IMR-90 (cell line): ENCODE data around the gene STARD10. TPM values are rescaled to one million over a fixed set of nuclear protein-coding genes. Genes with fewer than 3 reads are reported as not detected.

Source experiments
- ATAC-seq: fragments of 200-7000 bp; cut with Tn5 transposase; 2 replicates; pipeline ENCODE4 v1.9.1; 2020; ENCODE audit warnings: low read depth, mild to moderate bottlenecking, moderate library complexity
- BruUV-seq: library from RNA; stranded (reverse); fragments of 400-500 nt; replicated peaks from 2 replicates; lab custom pipeline; 2021; lab: Mats Ljungman, UMichigan
- CTCF ChIA-PET: fragments of 300-600 bp; formaldehyde crosslinking; extraction: SDS; loops from one replicate; lab custom pipeline; 2021; ENCODE audit warnings: antibody characterized with exemption; lab: Yijun Ruan, JAX
- POLR2A ChIA-PET: fragments of 300-600 bp; sonication (Branson Sonifier 250); formaldehyde crosslinking; loops from one replicate; lab custom pipeline; 2022; ENCODE audit warnings: antibody characterized with exemption; ENCODE audit not compliant: unreplicated experiment; lab: Charles Lee
- DNase-seq: peaks from one replicate; pipeline ENCODE4 v3.0.0; 2013
- H2AFZ ChIP-seq: replicated peaks from 2 replicates; pipeline ENCODE3; 2013; ENCODE audit warnings: low read length, mild to moderate bottlenecking; ENCODE audit not compliant: poor library complexity
- H2AK5ac ChIP-seq: 2 replicates; pipeline ENCODE4 v1.6.1; 2013; ENCODE audit warnings: low read depth, low read length, inconsistent platforms
- H2AK9ac ChIP-seq: replicated peaks from 2 replicates; pipeline ENCODE3; 2013; ENCODE audit warnings: mild to moderate bottlenecking, low read depth, low read length, moderate library complexity; ENCODE audit not compliant: poor library complexity
- H2BK120ac ChIP-seq: 2 replicates; pipeline ENCODE4 v1.6.1; 2013; ENCODE audit warnings: low read depth, low read length, inconsistent platforms
- H2BK15ac ChIP-seq: 3 replicates; pipeline ENCODE4 v1.6.1; 2013; ENCODE audit warnings: low read depth, low read length, inconsistent platforms
- H2BK20ac ChIP-seq: 2 replicates; pipeline ENCODE4 v1.6.1; 2013; ENCODE audit warnings: low read depth, mild to moderate bottlenecking, inconsistent platforms, low read length, moderate library complexity
- H2BK5ac ChIP-seq: 2 replicates; pipeline ENCODE4 v1.6.1; 2013; ENCODE audit warnings: mild to moderate bottlenecking, low read depth, low read length, inconsistent platforms; ENCODE audit not compliant: poor library complexity, severe bottlenecking
- H3K14ac ChIP-seq: replicated peaks from 2 replicates; pipeline ENCODE4 v1.6.1; 2013; ENCODE audit warnings: low read depth, low read length, inconsistent platforms
- H3K18ac ChIP-seq: 2 replicates; pipeline ENCODE4 v1.6.1; 2013; ENCODE audit warnings: low read depth, low read length, control low read depth
- H3K23ac ChIP-seq: 2 replicates; pipeline ENCODE4 v1.6.1; 2013; ENCODE audit warnings: low read depth, low read length, inconsistent platforms
- H3K27ac ChIP-seq: 2 replicates; pipeline ENCODE4 v1.5.1; 2013; ENCODE audit warnings: mild to moderate bottlenecking, control low read depth, low read length; ENCODE audit not compliant: insufficient read depth
- H3K27me3 ChIP-seq: 2 replicates; pipeline ENCODE4 v1.6.1; 2013; ENCODE audit warnings: low read length; ENCODE audit not compliant: control insufficient read depth, insufficient read depth
- H3K36me3 ChIP-seq: 2 replicates; pipeline ENCODE4 v1.6.1; 2013; ENCODE audit warnings: low read length, mixed read lengths; ENCODE audit not compliant: control insufficient read depth, insufficient read depth
- H3K4ac ChIP-seq: 2 replicates; pipeline ENCODE4 v1.6.1; 2013; ENCODE audit warnings: low read depth, low read length, inconsistent platforms
- H3K4me1 ChIP-seq: 2 replicates; pipeline ENCODE4 v1.6.1; 2013; ENCODE audit warnings: low read length, mixed read lengths; ENCODE audit not compliant: control insufficient read depth, insufficient read depth
- H3K4me2 ChIP-seq: 2 replicates; pipeline ENCODE4 v1.6.1; 2013; ENCODE audit warnings: low read depth, mild to moderate bottlenecking, control low read depth, low read length, moderate library complexity
- H3K4me3 ChIP-seq: 2 replicates; pipeline ENCODE4 v1.5.1; 2013; ENCODE audit warnings: low read depth, mild to moderate bottlenecking, control low read depth, low read length, moderate library complexity; ENCODE audit not compliant: insufficient read depth
- H3K56ac ChIP-seq: 2 replicates; pipeline ENCODE4 v1.6.1; 2013; ENCODE audit warnings: low read length, inconsistent platforms; ENCODE audit not compliant: insufficient read depth; ENCODE audit errors: extremely low read depth
- H3K79me1 ChIP-seq, 2 experiments: 2 replicates each; pipeline ENCODE4 v1.6.1; 2013; ENCODE audit warnings: low read length in 2 of 2, inconsistent platforms in 1 of 2, low read depth in 1 of 2
- H3K9ac ChIP-seq: 2 replicates; pipeline ENCODE4 v1.6.1; 2013; ENCODE audit warnings: low read depth, low read length, control low read depth
- H3K9me1 ChIP-seq: 2 replicates; pipeline ENCODE4 v1.6.1; 2013; ENCODE audit warnings: low read length, inconsistent platforms; ENCODE audit not compliant: insufficient read depth
- H3K9me3 ChIP-seq: 2 replicates; pipeline ENCODE4 v1.6.1; 2013; ENCODE audit warnings: low read length; ENCODE audit not compliant: control insufficient read depth, insufficient read depth
- H4K20me1 ChIP-seq: 2 replicates; pipeline ENCODE4 v1.6.1; 2013; ENCODE audit warnings: low read length, inconsistent platforms; ENCODE audit not compliant: insufficient read depth
- H4K5ac ChIP-seq: 2 replicates; pipeline ENCODE4 v1.6.1; 2013; ENCODE audit warnings: mild to moderate bottlenecking, low read depth, low read length, control low read depth
- H4K8ac ChIP-seq, 2 experiments: 2 replicates each; pipeline ENCODE4 v1.6.1; 2013; ENCODE audit warnings: low read depth in 2 of 2, low read length in 2 of 2, control low read depth in 1 of 2, inconsistent platforms in 1 of 2
- H4K91ac ChIP-seq: 2 replicates; pipeline ENCODE4 v1.6.1; 2013; ENCODE audit warnings: low read depth, low read length, inconsistent platforms; ENCODE audit not compliant: insufficient read depth
- RAD21 ChIP-seq: IDR thresholded peaks from 2 replicates; pipeline ENCODE4 v1.6.1; 2012; ENCODE audit warnings: low read length, improper control_type of control experiment
- WGBS, 2 experiments: methylation state at CpG; one replicate each; pipeline versions ENCODE4 v1.1.5 to v1.1.7; 2013; ENCODE audit warnings: missing lambda C conversion rate in 2 of 2; ENCODE audit not compliant: insufficient read length in 1 of 2; ENCODE audit errors: extremely low coverage in 2 of 2; 5-methylcytosine and 5-hydroxymethylcytosine counted together
- dilution Hi-C: fragments of 300-500 bp; cut with HindIII; formaldehyde crosslinking; loops from one replicate; pipeline ENCODE4 v1.14.3; 2018; ENCODE audit warnings: low sequenced_read_pairs; ENCODE audit not compliant: unreplicated experiment
- in situ Hi-C: fragments of 300-500 bp; cut with MboI; formaldehyde crosslinking; loops from 3 replicates; pipeline ENCODE4 v1.14.3; 2019; ENCODE audit warnings: low sequenced_read_pairs, inconsistent platforms, mixed read lengths
- intact Hi-C: fragments of 100-400 bp; cut with micrococcal nuclease; formaldehyde crosslinking; loops from 2 replicates; pipeline ENCODE4 v1.10.0; 2022
- polyA plus RNA-seq, 3 experiments: library from polyadenylated mRNA; depleted of rRNA; stranded (reverse); fragments of >200 nt; gene quantifications; 2 replicates each; pipeline ENCODE4 v1.2.3, GENCODE V29; 2012; ENCODE audit warnings: low replicate concordance in 1 of 3
- total RNA-seq: library from RNA; depleted of rRNA; stranded (reverse); fragments of >200 nt; gene quantifications from 2 replicates; pipeline ENCODE4 v1.2.3, GENCODE V29; 2012

STARD10 gene
- total and polyA plus RNA-seq, 2 of the 4 experiments (the other 2 are of a cell fraction): 23.8 to 37.4 TPM

GRCh38 chr11:72805216-72805615 lies 11.4 kb upstream of the STARD10 start:
- Histone ChIP-seq H3K23ac (no peak overlapping the region), H2AFZ (no peak overlapping the region), H4K5ac (no peak overlapping the region), H3K4me3 (no peak overlapping the region), H3K9ac (no peak overlapping the region), H2AK5ac (no peak overlapping the region), H2BK120ac (no peak overlapping the region), H3K4me1 (peaks cover 6% of the 10 kb centered on the region; the same call in 1 of the 2 replicates), H4K8ac (no peak overlapping the region), H2BK5ac (no peak overlapping the region), H3K27ac (no peak overlapping the region), H3K4me2 (no peak overlapping the region), H3K14ac (no peak overlapping the region), H3K27me3 (no peaks in the 10 kb centered on the region), H4K91ac (no peak overlapping the region), H3K9me3 (no peaks in the 10 kb centered on the region), H2BK20ac (no peak overlapping the region), H3K36me3 (peaks cover 3% of the 10 kb centered on the region; the same call in 1 of the 2 replicates), H2BK15ac (no peak overlapping the region), H3K79me1 (peaks cover 0 to 6% of the 10 kb centered on the region in 2 experiments; a peak in 1 of 4 replicates), H2AK9ac (no peak overlapping the region), H3K4ac (no peak overlapping the region), H3K9me1 (0 out of 2 replicates have a peak, but pooled peaks cover 6% of the 10 kb centered on the region), H4K20me1 (no peaks in the 10 kb centered on the region), H3K56ac (no peak overlapping the region), H3K18ac (no peak overlapping the region)
- ChIA-PET CTCF (no interaction called here), POLR2A (no interaction called here)
- in situ Hi-C loops (no loop called here), dilution Hi-C loops (no loop called here), intact Hi-C loops (no loop called here)
- no peak for ATAC-seq
- TF ChIP-seq RAD21: no peak
- WGBS, 2 experiments: no CpG with 5 or more reads among the region's 6 CpGs
- no peak for DNase-seq
- BruUV-seq: no TSS peak
